Endothelial cell of umbilical vein (primary cell): ENCODE data around the gene BEX1. TPM values are rescaled to one million over a fixed set of nuclear protein-coding genes. Genes with fewer than 3 reads are reported as not detected.
"Not testable (repeated sequence)": the region's sequence is repeated elsewhere in the genome, so short reads cannot be mapped to it uniquely, and the experiment has no call there.

ENCODE experiments used
- BruUV-seq: library from RNA; stranded (reverse); fragments of 400-500 nt; replicated peaks from 2 replicates; lab custom pipeline; 2021; lab: Mats Ljungman, UMichigan
- CTCF ChIA-PET: fragments of 300-600, 350-600 bp; sonication (Branson Sonifier 250); formaldehyde crosslinking; loops from one replicate; lab custom pipeline; 2021; ENCODE audit warnings: antibody characterized with exemption, inconsistent platforms; lab: Charles Lee
- POLR2A ChIA-PET: fragments of 300-600, 350-600 bp; sonication (Branson Sonifier 250); formaldehyde crosslinking; loops from one replicate; lab custom pipeline; 2021; ENCODE audit warnings: antibody characterized with exemption, inconsistent platforms; lab: Charles Lee
- DNase-seq: peaks from one replicate; pipeline ENCODE4 v3.0.0-alpha.2; 2011; ENCODE audit warnings: low read depth, low spot score
- FAIRE-seq: peaks from 2 replicates; lab custom pipeline; 2011; peaks lifted over from hg19 to GRCh38; lab: Jason Lieb, UNC
- H2AFZ ChIP-seq: 2 replicates; pipeline ENCODE4 v1.6.0; 2012; ENCODE audit warnings: low read depth, low read length, control low read depth, inconsistent platforms
- H3K27ac ChIP-seq: 2 replicates; pipeline ENCODE4 v1.5.1; 2011; ENCODE audit warnings: low read depth, mild to moderate bottlenecking, control low read depth, low read length, moderate library complexity; ENCODE audit not compliant: insufficient read depth
- H3K27me3 ChIP-seq, 2 experiments: 2 replicates each; pipeline versions ENCODE4 v1.6.0 to v1.6.1; 2011; ENCODE audit warnings: low read length in 2 of 2, mixed read lengths in 1 of 2; ENCODE audit not compliant: control insufficient read depth in 2 of 2, insufficient read depth in 2 of 2
- H3K36me3 ChIP-seq, 2 experiments: 2 replicates in 1 of 2; 3 replicates in 1 of 2; pipeline ENCODE4 v1.5.1; 2011; ENCODE audit warnings: low read length in 2 of 2, mild to moderate bottlenecking in 1 of 2, moderate library complexity in 1 of 2; ENCODE audit not compliant: control insufficient read depth in 2 of 2, insufficient read depth in 2 of 2; ENCODE audit errors: extremely low read depth in 1 of 2
- H3K4me1 ChIP-seq: 3 replicates; pipeline ENCODE4 v1.5.1; 2011; ENCODE audit warnings: mild to moderate bottlenecking, low read length; ENCODE audit not compliant: control insufficient read depth, insufficient read depth; ENCODE audit errors: extremely low read depth
- H3K4me2 ChIP-seq: 2 replicates; pipeline ENCODE4 v1.6.1; 2011; ENCODE audit warnings: low read length, control low read depth, mixed read lengths; ENCODE audit not compliant: insufficient read depth
- H3K4me3 ChIP-seq, 3 experiments: fragments of 200-600 bp in 1 of 3; sonication (generic), shearing (Covaris generic) in 1 of 3; replicated peaks in 1 of 3; 2 replicates each; pipeline ENCODE4 v1.5.1; 2011 to 2016; ENCODE audit warnings: control low read depth in 3 of 3, low read length in 3 of 3, mild to moderate bottlenecking in 2 of 3, inconsistent platforms in 1 of 3, low read depth in 1 of 3, moderate library complexity in 1 of 3; ENCODE audit not compliant: insufficient read depth in 1 of 3
- H3K79me2 ChIP-seq: 2 replicates; pipeline ENCODE4 v1.6.0; 2012; ENCODE audit warnings: low read length, inconsistent platforms; ENCODE audit not compliant: control insufficient read depth, insufficient read depth
- H3K9ac ChIP-seq: replicated peaks from 2 replicates; pipeline ENCODE3; 2011; ENCODE audit warnings: low read length, control low read depth; ENCODE audit not compliant: insufficient read depth; ENCODE audit errors: extremely low read depth
- H3K9me1 ChIP-seq: replicated peaks from 3 replicates; pipeline ENCODE4 v1.6.0; 2011; ENCODE audit warnings: mild to moderate bottlenecking, low read length; ENCODE audit not compliant: control insufficient read depth, insufficient read depth; ENCODE audit errors: extremely low read depth
- H3K9me3 ChIP-seq: replicated peaks from 2 replicates; pipeline ENCODE4 v1.5.1; 2012; ENCODE audit warnings: low read length, inconsistent platforms; ENCODE audit not compliant: control insufficient read depth, insufficient read depth
- H4K20me1 ChIP-seq: replicated peaks from 2 replicates; pipeline ENCODE3; 2011; ENCODE audit warnings: mild to moderate bottlenecking, low read length; ENCODE audit not compliant: control insufficient read depth, insufficient read depth; ENCODE audit errors: extremely low read depth
- POLR2A ChIP-seq: IDR thresholded peaks from 2 replicates; pipeline ENCODE4 v1.6.1; 2012; ENCODE audit warnings: low read depth, mild to moderate bottlenecking, control low read depth, low read length
- POLR2AphosphoS5 ChIP-seq: IDR thresholded peaks from 2 replicates; pipeline ENCODE4 v1.6.1; 2012; ENCODE audit warnings: low read depth, mild to moderate bottlenecking, control low read depth, low read length, moderate library complexity; ENCODE audit not compliant: insufficient read depth
- dilution Hi-C: fragments of 300-500 bp; cut with MboI; formaldehyde crosslinking; loops from one replicate; pipeline ENCODE4 v1.15.0; 2019; ENCODE audit warnings: low sequenced_read_pairs; ENCODE audit not compliant: extremely low pct_ligation_motif_present
- intact Hi-C: fragments of 100-400 bp; cut with micrococcal nuclease; formaldehyde crosslinking; loops from one replicate; pipeline ENCODE4 v1.10.0; 2022
- polyA plus RNA-seq, 4 experiments: library from polyadenylated mRNA; depleted of rRNA in 3 of 4; stranded (reverse) in 3 of 4; unstranded in 1 of 4; fragments of >200 nt; gene quantifications; 2 replicates each; pipeline versions ENCODE4 v1.2.1 to v1.2.3, GENCODE V29; 2011 to 2012; ENCODE audit warnings: missing spikeins in 1 of 4
- total RNA-seq: library from RNA; stranded (reverse); gene quantifications from 2 replicates; pipeline ENCODE4 v1.2.3, GENCODE V29; 2021

BEX1 gene
- total and polyA plus RNA-seq, 2 donors (not counting 3 experiments of a cell fraction or from before 2014, with no cell fraction given) = 0.19 to 0.46 TPM

DNA sequence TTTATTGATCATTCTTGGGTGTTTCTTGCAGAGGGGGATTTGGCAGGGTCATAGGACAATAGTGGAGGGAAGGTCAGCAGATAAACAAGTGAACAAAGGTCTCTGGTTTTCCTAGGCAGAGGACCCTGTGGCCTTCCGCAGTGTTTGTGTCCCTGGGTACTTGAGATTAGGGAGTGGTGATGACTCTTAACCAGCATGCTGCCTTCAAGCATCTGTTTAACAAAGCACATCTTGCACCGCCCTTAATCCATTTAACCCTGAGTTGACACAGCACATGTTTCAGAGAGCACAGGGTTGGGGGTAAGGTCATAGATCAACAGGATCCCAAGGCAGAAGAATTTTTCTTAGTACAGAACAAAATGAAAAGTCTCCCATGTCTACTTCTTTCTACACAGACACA, 39.9 kb upstream of the BEX1 start:
- dilution Hi-C loops, BruUV-seq, DNase-seq, H3K9me3 ChIP-seq, H3K4me1 ChIP-seq, H2AFZ ChIP-seq, H3K4me2 ChIP-seq, H3K4me3 ChIP-seq, H3K9me1 ChIP-seq, intact Hi-C loops, CTCF ChIA-PET, H3K36me3 ChIP-seq, H3K9ac ChIP-seq, H3K27me3 ChIP-seq, POLR2A ChIA-PET, FAIRE-seq, H3K79me2 ChIP-seq, H3K27ac ChIP-seq, H4K20me1 ChIP-seq: not testable (repeated sequence)

DNA sequence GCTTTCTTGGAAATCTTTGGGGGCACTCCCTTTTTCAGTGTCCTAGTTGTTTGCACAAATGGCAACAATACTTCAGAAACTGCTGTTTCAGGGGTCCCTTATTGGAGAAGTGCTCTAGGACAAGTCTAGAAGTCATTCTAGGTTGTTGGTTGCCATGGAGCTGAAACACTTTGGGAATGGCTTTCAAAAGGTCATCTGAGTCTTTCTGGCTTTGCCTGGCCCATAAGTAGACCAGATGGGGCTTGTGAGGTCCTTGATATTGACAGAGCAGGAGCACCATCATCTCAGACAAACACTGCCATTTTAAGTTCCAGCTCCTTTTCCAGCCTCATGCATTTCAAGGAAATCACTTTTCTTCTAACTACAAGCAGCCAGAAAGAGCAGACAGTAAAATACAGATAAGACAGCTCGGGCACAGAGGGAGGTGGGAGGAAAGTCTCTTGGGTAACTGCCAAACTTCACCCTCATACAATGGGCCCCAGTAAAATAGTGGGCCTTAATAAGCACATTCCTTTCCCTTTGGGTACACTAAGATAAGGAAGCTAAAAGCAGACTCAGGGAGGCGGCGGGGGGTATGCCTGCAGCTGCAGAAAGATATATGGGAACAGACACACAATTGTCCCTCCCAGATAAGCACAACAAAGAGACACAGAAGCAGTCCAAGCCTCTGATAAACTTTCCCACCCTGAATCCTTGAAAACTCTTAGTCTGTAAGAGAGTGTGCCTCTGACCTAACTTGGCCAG, 37.5 kb upstream of the BEX1 start:
- no peak for FAIRE-seq

More for the DNA sequence above, 37.5 kb upstream of the BEX1 start:
- Histone ChIP-seq H3K9ac (no peak overlapping the region), H2AFZ (no peak overlapping the region), H3K9me3 (no peaks in the 10 kb centered on the region), H3K4me1 (no peaks in the 10 kb centered on the region), H3K27me3 (no peaks in the 10 kb centered on the region), H3K4me2 (no peak overlapping the region), H3K79me2 (no peaks in the 10 kb centered on the region), H3K4me3 (no peak overlapping the region), H3K9me1 (no peaks in the 10 kb centered on the region), H3K27ac (no peak overlapping the region), H4K20me1 (no peaks in the 10 kb centered on the region), H3K36me3 (no peaks in the 10 kb centered on the region)
- DNase-seq = peak; percentile 29
- ChIA-PET CTCF (no interaction called here), POLR2A (no interaction called here)
- dilution Hi-C loops = no loop called here
- no TSS peak for BruUV-seq
- TF ChIP-seq POLR2A (no peak), POLR2AphosphoS5 (no peak)
- intact Hi-C loops = no loop called here
